22Rv1 (cell line): Measurements from ENCODE around the gene GLI2.

Source experiments
- ZFX ChIP-seq: fragments of 450-650 bp; IDR thresholded peaks from 2 replicates; pipeline ENCODE4 v1.6.1; 2017; ENCODE audit warnings: antibody characterized with exemption, borderline replicate concordance
- TF ChIP-seq, protein P1 (sequence below): fragments of 450-650 bp; IDR thresholded peaks from 2 replicates; pipeline ENCODE4 v1.5.1; 2017; ENCODE audit warnings: mild to moderate bottlenecking

DNA sequence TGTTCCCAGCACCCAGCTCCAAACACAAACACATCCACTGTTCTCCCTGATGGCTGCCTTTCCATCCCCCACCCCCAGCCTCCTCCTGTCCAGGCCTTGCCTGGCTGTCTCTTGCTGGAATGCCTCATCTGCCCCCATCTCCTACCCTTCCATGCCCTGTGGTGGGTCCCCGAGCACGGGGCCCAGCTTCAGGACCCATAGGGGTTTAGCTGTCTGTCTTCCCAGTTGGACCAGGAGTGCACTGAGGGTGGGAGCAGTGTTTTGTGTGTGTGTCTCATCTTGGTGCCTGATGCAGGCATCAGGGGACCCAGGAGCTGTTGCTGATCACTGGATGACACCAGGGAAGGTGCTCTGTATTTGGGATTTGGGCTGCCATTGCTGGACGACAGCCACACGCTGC is 34.5 kb downstream of the GLI2 start:
- TF ChIP-seq, protein P1, sequence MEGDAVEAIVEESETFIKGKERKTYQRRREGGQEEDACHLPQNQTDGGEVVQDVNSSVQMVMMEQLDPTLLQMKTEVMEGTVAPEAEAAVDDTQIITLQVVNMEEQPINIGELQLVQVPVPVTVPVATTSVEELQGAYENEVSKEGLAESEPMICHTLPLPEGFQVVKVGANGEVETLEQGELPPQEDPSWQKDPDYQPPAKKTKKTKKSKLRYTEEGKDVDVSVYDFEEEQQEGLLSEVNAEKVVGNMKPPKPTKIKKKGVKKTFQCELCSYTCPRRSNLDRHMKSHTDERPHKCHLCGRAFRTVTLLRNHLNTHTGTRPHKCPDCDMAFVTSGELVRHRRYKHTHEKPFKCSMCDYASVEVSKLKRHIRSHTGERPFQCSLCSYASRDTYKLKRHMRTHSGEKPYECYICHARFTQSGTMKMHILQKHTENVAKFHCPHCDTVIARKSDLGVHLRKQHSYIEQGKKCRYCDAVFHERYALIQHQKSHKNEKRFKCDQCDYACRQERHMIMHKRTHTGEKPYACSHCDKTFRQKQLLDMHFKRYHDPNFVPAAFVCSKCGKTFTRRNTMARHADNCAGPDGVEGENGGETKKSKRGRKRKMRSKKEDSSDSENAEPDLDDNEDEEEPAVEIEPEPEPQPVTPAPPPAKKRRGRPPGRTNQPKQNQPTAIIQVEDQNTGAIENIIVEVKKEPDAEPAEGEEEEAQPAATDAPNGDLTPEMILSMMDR = no peak
- TF ChIP-seq ZFX = no peak
